ENCODE measurements around the gene PCDH15.

DNA sequence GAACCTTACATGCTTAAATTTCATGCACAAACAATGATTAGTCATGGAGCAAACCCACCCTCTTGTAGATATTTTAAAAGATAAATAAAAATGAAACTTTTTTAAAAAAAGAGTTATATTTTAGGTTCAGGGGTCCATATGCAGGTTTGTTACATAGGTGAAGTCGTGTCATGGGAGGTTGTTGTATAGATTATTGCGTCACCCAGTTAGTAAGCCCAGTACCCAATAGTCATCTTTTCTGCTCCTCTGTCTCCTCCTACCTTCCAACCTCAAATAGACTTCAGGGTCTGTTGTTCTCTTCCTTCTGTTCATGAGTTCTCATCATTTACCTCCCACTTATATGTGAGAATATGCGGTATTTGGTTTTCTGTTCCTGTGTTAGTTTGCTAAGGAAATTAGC is 486.6 kb downstream of the PCDH15 start:
- TF ChIP-seq FOXM1 (IDR thresholded peaks at IDR 0.05; ENCODE audit: borderline replicate concordance) (no peak), FOXK2 (IDR thresholded peaks at IDR 0.05) (no peak), ARNT (IDR thresholded peaks at IDR 0.05) (no peak), SP1 (IDR thresholded peaks at IDR 0.05) (no peak), ZNF384 (IDR thresholded peaks at IDR 0.05) (no peak)

Measured in HEK293T (cell line).